ENCODE results near the gene RNF19B.

RNF19B gene

DNA sequence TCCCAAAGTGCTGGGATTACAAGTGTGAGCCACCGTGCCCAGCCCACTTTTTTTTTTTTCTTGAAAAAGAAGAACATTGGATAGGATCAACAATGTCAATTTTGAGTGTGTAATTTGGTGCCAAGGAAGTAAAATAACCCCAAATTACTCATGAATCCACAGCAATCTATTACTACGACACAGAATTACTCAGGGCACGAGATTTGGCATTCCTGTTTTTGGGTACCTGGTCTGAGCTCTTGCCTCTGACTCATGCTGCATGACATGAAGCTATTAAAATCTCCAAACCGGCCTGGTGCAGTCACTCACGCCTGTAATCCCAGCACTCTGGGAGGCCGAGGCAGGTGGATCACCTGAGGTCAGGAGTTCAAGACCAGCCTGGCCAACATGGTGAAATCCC, 10.4 kb downstream of the RNF19B start:
- Histone ChIP-seq H3K4me3 (no peak overlapping the region), H3K27ac (no peak overlapping the region), H3K9me3 (ENCODE audit: low read depth, low read length) (no peaks in the 10 kb centered on the region), H3K9ac (ENCODE audit: insufficient read length) (no peak overlapping the region), H3K36me3 (ENCODE audit: insufficient read depth, low read length) (no peaks in the 10 kb centered on the region)
- no peak for DNase-seq (ENCODE audit: low read depth, low spot score)
- TF ChIP-seq FOXP2 (optimal IDR thresholded peaks at IDR 0.05; ENCODE audit: control extremely low read depth, extremely low read length, insufficient read depth) = no peak
- no peak for TF ChIP-seq POLR2AphosphoS5 (IDR thresholded peaks at IDR 0.05; ENCODE audit: borderline replicate concordance, low read depth, low read length)
- no peak for TF ChIP-seq EZH2 (IDR thresholded peaks at IDR 0.05)

DNA sequence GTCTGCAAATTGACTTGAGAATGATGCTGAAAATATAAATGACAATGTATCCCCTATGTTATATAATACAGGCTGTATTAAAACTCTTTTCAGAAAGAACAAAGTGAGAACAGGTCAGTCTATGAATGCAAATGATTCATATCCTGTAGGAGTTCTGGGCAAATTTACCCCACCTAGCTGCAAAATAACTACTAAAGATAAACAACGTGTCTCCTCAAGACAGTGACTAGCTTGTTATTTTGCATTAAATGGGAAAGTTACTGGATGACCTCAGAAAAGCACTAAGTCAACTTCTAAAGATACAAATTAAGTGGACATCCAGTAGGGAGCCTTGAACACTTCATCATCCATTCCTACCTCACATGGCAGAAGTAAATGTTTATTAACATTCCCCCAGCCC, 11.1 kb downstream of the RNF19B start:
- Histone ChIP-seq H3K9ac (ENCODE audit: insufficient read length) (no peak overlapping the region), H3K4me3 (no peak overlapping the region), H3K9me3 (ENCODE audit: low read depth, low read length) (no peaks in the 10 kb centered on the region), H3K36me3 (ENCODE audit: insufficient read depth, low read length) (no peaks in the 10 kb centered on the region), H3K27ac (no peak overlapping the region)
- no peak for DNase-seq (ENCODE audit: low read depth, low spot score)
- TF ChIP-seq FOXP2 (optimal IDR thresholded peaks at IDR 0.05; ENCODE audit: control extremely low read depth, extremely low read length, insufficient read depth) (no peak), EZH2 (IDR thresholded peaks at IDR 0.05) (no peak), POLR2AphosphoS5 (IDR thresholded peaks at IDR 0.05; ENCODE audit: borderline replicate concordance, low read depth, low read length) (no peak)

DNA sequence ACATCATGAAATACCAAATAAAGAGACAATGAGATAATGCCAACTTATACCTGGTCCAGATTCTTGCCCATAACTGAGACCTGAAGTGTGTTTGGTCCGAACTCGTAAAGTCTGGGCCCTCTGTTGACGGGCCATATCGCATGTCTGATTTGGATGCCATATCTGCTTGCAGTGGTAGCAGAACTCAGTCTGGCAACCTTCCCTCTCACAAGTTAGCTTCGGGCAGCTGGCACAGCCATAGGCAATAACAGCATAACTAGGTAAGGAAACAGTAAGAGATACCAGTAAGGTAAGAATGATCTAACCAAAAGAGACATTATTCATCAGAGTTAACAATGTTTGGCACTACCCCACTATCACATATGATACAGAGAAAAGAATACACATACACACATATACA, 15.1 kb downstream of the RNF19B start:
- Histone ChIP-seq H3K4me3 (no peak overlapping the region), H3K36me3 (ENCODE audit: insufficient read depth, low read length) (0 out of 2 replicates have a peak, but pooled peaks cover 3% of the 10 kb centered on the region), H3K9ac (ENCODE audit: insufficient read length) (no peak overlapping the region), H3K9me3 (ENCODE audit: low read depth, low read length) (no peaks in the 10 kb centered on the region), H3K27ac (no peak overlapping the region)
- TF ChIP-seq POLR2AphosphoS5 (IDR thresholded peaks at IDR 0.05; ENCODE audit: borderline replicate concordance, low read depth, low read length) (no peak), FOXP2 (optimal IDR thresholded peaks at IDR 0.05; ENCODE audit: control extremely low read depth, extremely low read length, insufficient read depth) (no peak), EZH2 (IDR thresholded peaks at IDR 0.05) (no peak)
- no peak for DNase-seq (ENCODE audit: low read depth, low spot score)

DNA sequence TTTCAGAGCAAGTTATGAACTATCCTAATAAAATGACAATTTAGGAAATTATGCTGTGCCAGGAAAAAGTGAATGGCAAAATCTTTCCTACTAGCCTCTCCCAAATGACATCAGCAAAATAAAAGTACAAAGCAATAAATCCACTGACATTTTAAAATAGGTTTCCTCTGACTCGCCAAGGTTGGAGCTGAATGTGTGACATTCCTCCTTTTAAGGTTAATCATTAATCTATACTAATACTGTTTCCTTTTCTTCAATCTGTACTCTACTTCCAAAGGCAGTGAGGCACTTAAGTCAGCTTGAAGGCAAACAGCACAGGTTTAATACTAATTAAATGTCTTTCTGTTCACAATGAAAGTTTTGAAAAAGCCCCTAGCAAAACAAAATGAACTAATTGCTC, 15.7 kb downstream of the RNF19B start:
- no peak for DNase-seq (ENCODE audit: low read depth, low spot score)

DNA sequence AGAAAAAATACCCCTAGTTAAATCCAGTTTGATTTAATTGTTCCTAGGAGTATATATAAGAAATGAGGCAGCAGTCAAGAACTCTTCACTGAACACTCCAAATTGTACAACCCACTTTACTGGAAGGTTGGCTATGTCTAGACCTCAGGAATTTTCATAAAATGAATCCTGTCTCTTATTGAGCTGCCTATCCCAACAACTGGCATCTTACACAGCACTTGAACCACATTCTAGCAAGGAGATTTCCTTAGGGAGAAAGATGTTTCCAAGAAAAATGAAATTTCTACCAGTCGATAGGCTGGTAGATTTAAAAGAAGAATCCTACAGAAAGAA, 16.3 kb downstream of the RNF19B start:
- Histone ChIP-seq H3K9ac (ENCODE audit: insufficient read length) (no peak overlapping the region), H3K9me3 (ENCODE audit: low read depth, low read length) (no peaks in the 10 kb centered on the region), H3K4me3 (no peak overlapping the region), H3K27ac (no peak overlapping the region), H3K36me3 (ENCODE audit: insufficient read depth, low read length) (0 out of 2 replicates have a peak, but pooled peaks cover 3% of the 10 kb centered on the region)
- DNase-seq (ENCODE audit: low read depth, low spot score) = no peak
- TF ChIP-seq POLR2AphosphoS5 (IDR thresholded peaks at IDR 0.05; ENCODE audit: borderline replicate concordance, low read depth, low read length) (no peak), FOXP2 (optimal IDR thresholded peaks at IDR 0.05; ENCODE audit: control extremely low read depth, extremely low read length, insufficient read depth) (no peak), EZH2 (IDR thresholded peaks at IDR 0.05) (no peak)

More for the DNA sequence above, 15.7 kb downstream of the RNF19B start:
- H3K27ac ChIP-seq = no peak overlapping the region
- TF ChIP-seq EZH2 (IDR thresholded peaks at IDR 0.05) (no peak), FOXP2 (optimal IDR thresholded peaks at IDR 0.05; ENCODE audit: control extremely low read depth, extremely low read length, insufficient read depth) (no peak), POLR2AphosphoS5 (IDR thresholded peaks at IDR 0.05; ENCODE audit: borderline replicate concordance, low read depth, low read length) (no peak)
- H3K36me3 ChIP-seq (ENCODE audit: insufficient read depth, low read length) = 0 out of 2 replicates have a peak, but pooled peaks cover 3% of the 10 kb centered on the region
- no peaks in the 10 kb centered on the region for H3K9me3 ChIP-seq (ENCODE audit: low read depth, low read length)
- no peak overlapping the region for H3K4me3 ChIP-seq
- H3K9ac ChIP-seq (ENCODE audit: insufficient read length) = no peak overlapping the region

DNA sequence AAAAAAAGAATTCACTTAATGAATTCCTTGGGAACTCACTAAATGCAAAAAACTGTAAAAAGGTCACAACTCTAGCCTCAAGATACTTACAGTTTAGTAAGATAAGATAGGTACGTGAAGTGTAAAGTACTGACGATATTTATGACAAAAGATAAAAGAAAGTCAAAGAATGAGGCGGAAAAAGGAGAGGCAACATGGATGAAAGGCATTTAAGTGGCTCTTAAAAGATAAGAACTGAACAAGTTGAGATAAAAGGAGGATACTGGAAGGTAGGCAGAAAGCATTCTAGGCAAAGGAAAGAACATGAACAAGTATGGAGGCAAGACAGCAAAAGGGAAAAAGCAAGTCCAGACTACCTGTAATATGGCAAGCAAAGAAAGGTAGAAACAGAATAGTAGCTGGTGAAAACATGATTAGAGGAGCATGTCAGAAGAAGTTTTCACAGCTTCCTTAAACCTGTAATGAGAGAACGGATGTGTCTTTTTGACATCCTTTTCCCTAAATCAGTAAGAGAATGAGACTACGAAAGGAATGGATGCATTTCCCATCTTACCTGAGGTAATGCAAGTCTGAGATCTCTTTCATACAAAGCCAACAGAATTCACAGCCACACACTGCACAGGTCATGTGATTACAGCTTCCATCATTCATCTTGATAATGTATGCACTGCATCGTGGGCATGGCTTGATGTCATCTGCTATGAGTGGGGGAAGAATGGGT, 16.8 kb downstream of the RNF19B start:
- Histone ChIP-seq H3K9me3 (ENCODE audit: low read depth, low read length) (no peaks in the 10 kb centered on the region), H3K9ac (ENCODE audit: insufficient read length) (no peak overlapping the region), H3K36me3 (ENCODE audit: insufficient read depth, low read length) (0 out of 2 replicates have a peak, but pooled peaks cover 3% of the 10 kb centered on the region), H3K27ac (no peak overlapping the region), H3K4me3 (no peak overlapping the region)
- TF ChIP-seq FOXP2 (optimal IDR thresholded peaks at IDR 0.05; ENCODE audit: control extremely low read depth, extremely low read length, insufficient read depth) (no peak), EZH2 (IDR thresholded peaks at IDR 0.05) (no peak), POLR2AphosphoS5 (IDR thresholded peaks at IDR 0.05; ENCODE audit: borderline replicate concordance, low read depth, low read length) (no peak)
- no peak for DNase-seq (ENCODE audit: low read depth, low spot score)

DNA sequence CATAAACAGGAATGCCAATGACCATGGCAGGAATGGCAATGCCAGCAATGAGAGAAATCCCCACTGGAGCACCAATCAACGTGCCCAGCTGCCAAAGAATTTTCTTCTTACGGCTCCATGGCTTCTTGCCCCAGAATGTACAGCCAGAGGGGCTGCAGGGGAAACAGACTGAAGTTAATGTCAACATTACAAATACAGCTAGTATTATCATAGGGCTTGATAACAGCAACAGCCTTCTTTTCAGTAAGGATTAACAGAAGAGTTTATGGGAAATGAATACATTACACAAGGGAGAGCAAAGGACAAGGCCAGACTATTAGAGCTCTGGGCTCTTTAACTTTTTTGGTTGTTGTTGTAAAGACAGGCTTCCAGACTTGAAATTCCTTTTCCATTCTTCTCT, 18.2 kb downstream of the RNF19B start:
- H3K36me3 ChIP-seq (ENCODE audit: insufficient read depth, low read length) = peaks cover 8% of the 10 kb centered on the region; the same call in 1 of the 2 replicates
- H3K27ac ChIP-seq = no peak overlapping the region
- H3K9me3 ChIP-seq (ENCODE audit: low read depth, low read length) = no peaks in the 10 kb centered on the region
- no peak overlapping the region for H3K4me3 ChIP-seq
- no peak overlapping the region for H3K9ac ChIP-seq (ENCODE audit: insufficient read length)
- DNase-seq (ENCODE audit: low read depth, low spot score) = no peak
- no peak for TF ChIP-seq FOXP2 (optimal IDR thresholded peaks at IDR 0.05; ENCODE audit: control extremely low read depth, extremely low read length, insufficient read depth)
- no peak for TF ChIP-seq EZH2 (IDR thresholded peaks at IDR 0.05)
- TF ChIP-seq POLR2AphosphoS5 (IDR thresholded peaks at IDR 0.05; ENCODE audit: borderline replicate concordance, low read depth, low read length) = no peak

DNA sequence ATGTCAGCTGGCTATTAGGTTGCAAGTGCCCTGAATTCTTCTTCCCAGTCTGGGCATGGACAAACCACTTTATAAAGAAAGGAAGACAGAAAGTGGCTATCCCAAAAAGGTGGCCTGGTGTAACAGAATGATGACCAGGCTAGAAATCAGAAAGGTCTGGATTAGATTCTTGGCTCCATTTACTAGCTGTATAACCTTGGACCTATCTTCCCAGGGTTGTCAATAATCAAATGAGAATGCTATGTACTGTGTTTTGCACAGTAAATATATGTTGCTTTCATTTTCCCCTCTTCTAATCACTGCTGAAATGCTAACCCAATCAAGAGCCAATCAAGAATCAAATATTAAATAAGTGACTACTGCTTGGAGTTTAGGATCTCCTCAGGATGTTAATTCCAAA, 20.4 kb downstream of the RNF19B start:
- Histone ChIP-seq H3K36me3 (ENCODE audit: insufficient read depth, low read length) (peaks cover 8% of the 10 kb centered on the region; the same call in 1 of the 2 replicates), H3K9ac (ENCODE audit: insufficient read length) (no peak overlapping the region), H3K4me3 (no peak overlapping the region), H3K9me3 (ENCODE audit: low read depth, low read length) (no peaks in the 10 kb centered on the region), H3K27ac (no peak overlapping the region)
- no peak for DNase-seq (ENCODE audit: low read depth, low spot score)
- TF ChIP-seq FOXP2 (optimal IDR thresholded peaks at IDR 0.05; ENCODE audit: control extremely low read depth, extremely low read length, insufficient read depth) = no peak
- TF ChIP-seq EZH2 (IDR thresholded peaks at IDR 0.05) = no peak
- TF ChIP-seq POLR2AphosphoS5 (IDR thresholded peaks at IDR 0.05; ENCODE audit: borderline replicate concordance, low read depth, low read length) = no peak

All from SK-N-MC (cell line).